Measurements from ENCODE around the gene LINGO4.

- TF ChIP-seq POLR2A (IDR thresholded peaks at IDR 0.05) (no peak), CTCF (IDR thresholded peaks at IDR 0.05) (no peak)
Observed at GRCh38 chr1:151849126-151849525, 43.9 kb upstream of the LINGO4 start.
